ENCODE data around the gene UPB1.
"Not testable (repeated sequence)": the region's sequence is repeated elsewhere in the genome, so short reads cannot be mapped to it uniquely, and the experiment has no call there.

The UPB1 gene

GRCh38 chr22:24504956-24505736 is 10.0 kb downstream of the UPB1 start:
- DNase-seq (ENCODE audit: low spot score), result no peak

- no peak for DNase-seq (ENCODE audit: low spot score)
These were observed 11.8 kb downstream of the UPB1 start for GRCh38 chr22:24506802-24507438.

- DNase-seq (ENCODE audit: low spot score), result no peak
These were observed 12.6 kb downstream of the UPB1 start for GRCh38 chr22:24507716-24508115.

- no peak for DNase-seq (ENCODE audit: low spot score)
These were observed 15.8 kb downstream of the UPB1 start for GRCh38 chr22:24510637-24511625.

- DNase-seq (ENCODE audit: low spot score), result no peak
These were observed 16.9 kb downstream of the UPB1 start for GRCh38 chr22:24512043-24512442.

GRCh38 chr22:24513378-24514240 is 18.5 kb downstream of the UPB1 start:
- DNase-seq (ENCODE audit: low spot score), result no peak

- no peak for DNase-seq (ENCODE audit: low spot score)
These were observed 19.3 kb downstream of the UPB1 start for GRCh38 chr22:24514241-24515026.

GRCh38 chr22:24515027-24515338 is 19.9 kb downstream of the UPB1 start:
- no peak for DNase-seq (ENCODE audit: low spot score)

GRCh38 chr22:24516301-24516737 is 21.2 kb downstream of the UPB1 start:
- DNase-seq (ENCODE audit: low spot score), result no peak

GRCh38 chr22:24517446-24517845 is 22.3 kb downstream of the UPB1 start:
- DNase-seq (ENCODE audit: low spot score), result no peak

- no peak for DNase-seq (ENCODE audit: low spot score)
These were observed 23.1 kb downstream of the UPB1 start for GRCh38 chr22:24518228-24518627.

- DNase-seq (ENCODE audit: low spot score), result no peak
These were observed 23.8 kb downstream of the UPB1 start for GRCh38 chr22:24518771-24519485.

GRCh38 chr22:24519496-24519895 is 24.4 kb downstream of the UPB1 start:
- DNase-seq (ENCODE audit: low spot score), result no peak

- DNase-seq (ENCODE audit: low spot score), result peak; percentile 34
These were observed 26.7 kb downstream of the UPB1 start for GRCh38 chr22:24521791-24522245.

GRCh38 chr22:24523873-24524272 is 28.7 kb downstream of the UPB1 start:
- no peak for DNase-seq (ENCODE audit: low spot score)

- peak; percentile 80 for DNase-seq (ENCODE audit: low spot score)
These were observed 30.4 kb downstream of the UPB1 start for GRCh38 chr22:24525416-24526037.

GRCh38 chr22:24526191-24526590 is 31.1 kb downstream of the UPB1 start:
- no peak for DNase-seq (ENCODE audit: low spot score)

GRCh38 chr22:24529898-24530297 is 34.8 kb downstream of the UPB1 start:
- no peak for DNase-seq (ENCODE audit: low spot score)

GRCh38 chr22:24530968-24531367 is 35.8 kb downstream of the UPB1 start:
- DNase-seq (ENCODE audit: low spot score), result not testable (repeated sequence)

- DNase-seq (ENCODE audit: low spot score), result no peak
These were observed 36.9 kb downstream of the UPB1 start for GRCh38 chr22:24532075-24532474.
